BJ (cell line): ENCODE measurements around the gene UBN1. TPM values are rescaled to one million over a fixed set of nuclear protein-coding genes. Genes with fewer than 3 reads are reported as not detected.

Experiments used
- CTCF ChIA-PET: fragments of 350-600 bp; formaldehyde crosslinking; extraction: SDS; loops from one replicate; lab custom pipeline; 2021; ENCODE audit warnings: antibody characterized with exemption, inconsistent platforms; lab: Yijun Ruan, JAX
- POLR2A ChIA-PET: fragments of 300-600 bp; sonication (Branson Sonifier 250); formaldehyde crosslinking; extraction: SDS; loops from one replicate; lab custom pipeline; 2021; ENCODE audit warnings: antibody characterized with exemption; lab: Charles Lee
- DNase-seq: peaks from one replicate; pipeline ENCODE4 v3.0.0-alpha.2; 2011; ENCODE audit warnings: low read depth
- H3K27me3 ChIP-seq: 2 replicates; pipeline ENCODE4 v1.6.0; 2011; ENCODE audit warnings: low read length; ENCODE audit not compliant: control insufficient read depth, insufficient read depth
- H3K36me3 ChIP-seq: 2 replicates; pipeline ENCODE4 v1.5.1; 2011; ENCODE audit warnings: low read length; ENCODE audit not compliant: control insufficient read depth, insufficient read depth
- H3K4me3 ChIP-seq: 2 replicates; pipeline ENCODE4 v1.5.1; 2011; ENCODE audit warnings: low read depth, mild to moderate bottlenecking, control low read depth, low read length
- polyA plus RNA-seq: library from polyadenylated mRNA; depleted of rRNA; stranded (reverse); fragments of >200 nt; gene quantifications from 2 replicates; pipeline ENCODE4 v1.2.3, GENCODE V29; 2011
- TF ChIP-seq, protein P1 (sequence below): IDR thresholded peaks from 2 replicates; pipeline ENCODE4 v1.5.1; 2011; ENCODE audit warnings: low read depth, mild to moderate bottlenecking, control low read depth, inconsistent platforms, low read length, moderate library complexity; ENCODE audit not compliant: insufficient read depth

Gene UBN1
- polyA plus RNA-seq, 1 experiment = 11.2 TPM

GRCh38 chr16:4868026-4868425 is 20.7 kb downstream of the UBN1 start:
- H3K27me3 ChIP-seq = no peaks in the 10 kb centered on the region
- TF ChIP-seq, protein P1, sequence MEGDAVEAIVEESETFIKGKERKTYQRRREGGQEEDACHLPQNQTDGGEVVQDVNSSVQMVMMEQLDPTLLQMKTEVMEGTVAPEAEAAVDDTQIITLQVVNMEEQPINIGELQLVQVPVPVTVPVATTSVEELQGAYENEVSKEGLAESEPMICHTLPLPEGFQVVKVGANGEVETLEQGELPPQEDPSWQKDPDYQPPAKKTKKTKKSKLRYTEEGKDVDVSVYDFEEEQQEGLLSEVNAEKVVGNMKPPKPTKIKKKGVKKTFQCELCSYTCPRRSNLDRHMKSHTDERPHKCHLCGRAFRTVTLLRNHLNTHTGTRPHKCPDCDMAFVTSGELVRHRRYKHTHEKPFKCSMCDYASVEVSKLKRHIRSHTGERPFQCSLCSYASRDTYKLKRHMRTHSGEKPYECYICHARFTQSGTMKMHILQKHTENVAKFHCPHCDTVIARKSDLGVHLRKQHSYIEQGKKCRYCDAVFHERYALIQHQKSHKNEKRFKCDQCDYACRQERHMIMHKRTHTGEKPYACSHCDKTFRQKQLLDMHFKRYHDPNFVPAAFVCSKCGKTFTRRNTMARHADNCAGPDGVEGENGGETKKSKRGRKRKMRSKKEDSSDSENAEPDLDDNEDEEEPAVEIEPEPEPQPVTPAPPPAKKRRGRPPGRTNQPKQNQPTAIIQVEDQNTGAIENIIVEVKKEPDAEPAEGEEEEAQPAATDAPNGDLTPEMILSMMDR = no peak
- DNase-seq = no peak
- POLR2A ChIA-PET = no interaction called here
- H3K4me3 ChIP-seq = no peak overlapping the region
- CTCF ChIA-PET = interaction anchor here (1.0 kb wide), 1 partner anchor 13 kb away, joined by 3 read pairs; no protein-coding TSS in a partner anchor
- peaks cover 20% of the 10 kb centered on the region for H3K36me3 ChIP-seq

- ChIA-PET CTCF (no interaction called here), POLR2A (no interaction called here)
- TF ChIP-seq, protein P1 = no peak
- Histone ChIP-seq H3K36me3 (peaks cover 20% of the 10 kb centered on the region), H3K27me3 (no peaks in the 10 kb centered on the region), H3K4me3 (no peak overlapping the region)
- DNase-seq = no peak
Observed at GRCh38 chr16:4868535-4868934, 21.3 kb downstream of the UBN1 start.

- TF ChIP-seq, protein P1 = no peak
- Histone ChIP-seq H3K27me3 (no peaks in the 10 kb centered on the region), H3K4me3 (no peak overlapping the region), H3K36me3 (peaks cover 22% of the 10 kb centered on the region)
- ChIA-PET POLR2A (no interaction called here), CTCF (no interaction called here)
- DNase-seq = no peak
Observed at GRCh38 chr16:4869147-4869805, 22.0 kb downstream of the UBN1 start.

DNA sequence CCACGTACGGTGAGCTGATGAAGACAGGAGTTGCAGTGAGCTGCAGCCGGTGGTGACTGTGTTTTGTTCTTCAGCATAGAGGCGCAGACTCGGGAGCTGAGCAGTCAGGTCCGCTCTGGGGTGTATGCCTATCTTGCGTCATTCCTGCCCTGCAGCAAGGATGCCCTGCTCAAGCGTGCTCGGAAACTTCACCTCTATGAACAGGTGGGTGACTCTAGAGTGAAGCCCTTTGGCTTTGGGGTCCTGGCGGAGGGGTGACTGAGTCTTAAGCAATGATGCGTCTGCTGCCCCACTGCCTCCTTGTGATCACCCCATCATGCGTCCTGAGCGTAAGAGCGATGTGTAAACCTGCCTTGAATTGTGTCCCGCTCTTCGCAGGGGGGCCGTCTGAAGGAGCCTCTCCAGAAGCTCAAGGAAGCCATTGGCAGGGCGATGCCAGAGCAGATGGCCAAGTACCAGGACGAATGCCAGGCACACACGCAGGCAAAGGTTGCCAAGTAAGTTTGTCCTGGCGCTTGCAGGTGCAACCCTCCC is 22.9 kb downstream of the UBN1 start:
- peaks cover 28% of the 10 kb centered on the region for H3K36me3 ChIP-seq
- TF ChIP-seq, protein P1 = no peak
- no peaks in the 10 kb centered on the region for H3K27me3 ChIP-seq
- H3K4me3 ChIP-seq = no peak overlapping the region
- no peak for DNase-seq
- ChIA-PET POLR2A (no interaction called here), CTCF (no interaction called here)

DNA sequence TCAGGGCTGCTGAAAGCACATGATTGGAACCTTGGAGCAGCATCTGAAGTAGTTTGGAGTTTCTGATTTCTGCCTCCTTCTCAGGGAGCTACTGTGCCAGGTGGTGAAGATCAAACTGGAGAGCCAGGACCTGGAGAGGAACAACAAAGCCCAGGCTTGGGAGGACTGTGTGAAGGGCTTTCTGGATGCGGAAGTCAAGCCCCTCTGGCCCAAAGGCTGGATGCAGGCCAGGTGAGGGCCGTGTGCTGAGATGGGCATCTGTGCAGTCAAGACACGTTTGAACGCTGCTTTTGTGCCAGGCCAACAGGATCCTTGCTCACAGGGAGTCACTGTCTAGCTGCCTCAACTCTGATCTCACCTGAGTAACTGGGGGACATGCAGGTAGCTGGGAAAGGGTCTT is 23.8 kb downstream of the UBN1 start:
- CTCF ChIA-PET = no interaction called here
- POLR2A ChIA-PET = no interaction called here
- Histone ChIP-seq H3K4me3 (no peak overlapping the region), H3K27me3 (no peaks in the 10 kb centered on the region), H3K36me3 (peaks cover 33% of the 10 kb centered on the region)
- TF ChIP-seq, protein P1 = no peak
- DNase-seq = no peak
